Suprapubic skin (tissue), 4 donors: ENCODE measurements around the gene ODAD3.

Experiments used
- EP300 ChIP-seq: sonication (generic); formaldehyde crosslinking; IDR thresholded peaks from one replicate; pipeline ENCODE4 v1.6.1; 2017; ENCODE audit warnings: antibody characterized with exemption
- POLR2A ChIP-seq, 2 donors: fragments of 450-650 bp; IDR thresholded peaks; one replicate each; pipeline ENCODE4 v1.6.1; 2017; ENCODE audit warnings: antibody characterized with exemption in 2 of 2, mild to moderate bottlenecking in 2 of 2, moderate library complexity in 2 of 2
- POLR2AphosphoS5 ChIP-seq, 3 donors: sonication (generic); formaldehyde crosslinking; IDR thresholded peaks; one replicate each; pipeline ENCODE4 v1.6.1; 2017; ENCODE audit warnings: antibody characterized with exemption in 3 of 3
- TF ChIP-seq, protein P1 (sequence below), 2 donors: fragments of 200-600 bp in 1 of 2; fragments of 450-650 bp in 1 of 2; sonication (generic) in 1 of 2; IDR thresholded peaks; one replicate each; pipeline ENCODE4 v1.5.1; 2016 to 2019; ENCODE audit warnings: antibody characterized with exemption in 2 of 2, mild to moderate bottlenecking in 1 of 2, moderate library complexity in 1 of 2

DNA sequence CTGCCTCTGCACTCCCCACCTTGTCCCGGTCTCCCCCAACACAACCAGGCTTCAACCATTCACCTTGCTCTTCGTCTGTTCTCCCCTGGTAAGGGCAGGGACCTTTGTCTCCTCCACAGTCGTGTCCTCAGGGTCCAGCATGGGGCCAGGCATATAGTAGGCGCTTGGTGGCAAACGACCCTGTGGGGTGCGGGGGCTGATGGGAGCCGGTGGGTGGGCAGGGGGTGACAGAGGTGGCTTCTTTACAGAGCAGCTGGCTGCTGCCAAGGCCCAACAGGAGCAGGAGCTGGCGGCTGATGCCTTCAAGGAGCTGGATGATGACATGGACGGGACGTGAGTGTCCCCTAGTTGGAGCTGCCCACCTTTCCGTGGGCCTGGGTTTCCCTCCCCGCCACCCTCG lies 10.2 kb upstream of the ODAD3 start:
- no peak for TF ChIP-seq POLR2A (IDR thresholded peaks at IDR 0.05)
- TF ChIP-seq, protein P1, sequence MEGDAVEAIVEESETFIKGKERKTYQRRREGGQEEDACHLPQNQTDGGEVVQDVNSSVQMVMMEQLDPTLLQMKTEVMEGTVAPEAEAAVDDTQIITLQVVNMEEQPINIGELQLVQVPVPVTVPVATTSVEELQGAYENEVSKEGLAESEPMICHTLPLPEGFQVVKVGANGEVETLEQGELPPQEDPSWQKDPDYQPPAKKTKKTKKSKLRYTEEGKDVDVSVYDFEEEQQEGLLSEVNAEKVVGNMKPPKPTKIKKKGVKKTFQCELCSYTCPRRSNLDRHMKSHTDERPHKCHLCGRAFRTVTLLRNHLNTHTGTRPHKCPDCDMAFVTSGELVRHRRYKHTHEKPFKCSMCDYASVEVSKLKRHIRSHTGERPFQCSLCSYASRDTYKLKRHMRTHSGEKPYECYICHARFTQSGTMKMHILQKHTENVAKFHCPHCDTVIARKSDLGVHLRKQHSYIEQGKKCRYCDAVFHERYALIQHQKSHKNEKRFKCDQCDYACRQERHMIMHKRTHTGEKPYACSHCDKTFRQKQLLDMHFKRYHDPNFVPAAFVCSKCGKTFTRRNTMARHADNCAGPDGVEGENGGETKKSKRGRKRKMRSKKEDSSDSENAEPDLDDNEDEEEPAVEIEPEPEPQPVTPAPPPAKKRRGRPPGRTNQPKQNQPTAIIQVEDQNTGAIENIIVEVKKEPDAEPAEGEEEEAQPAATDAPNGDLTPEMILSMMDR (IDR thresholded peaks at IDR 0.05), result no peak
- TF ChIP-seq EP300, result no peak
- no peak for TF ChIP-seq POLR2AphosphoS5 (IDR thresholded peaks at IDR 0.05)
